Measurements from ENCODE around the gene TOMM40.
A peak's percentile ranks its signal among the peaks of the same experiment; 100 is the strongest.

The TOMM40 gene

DNA sequence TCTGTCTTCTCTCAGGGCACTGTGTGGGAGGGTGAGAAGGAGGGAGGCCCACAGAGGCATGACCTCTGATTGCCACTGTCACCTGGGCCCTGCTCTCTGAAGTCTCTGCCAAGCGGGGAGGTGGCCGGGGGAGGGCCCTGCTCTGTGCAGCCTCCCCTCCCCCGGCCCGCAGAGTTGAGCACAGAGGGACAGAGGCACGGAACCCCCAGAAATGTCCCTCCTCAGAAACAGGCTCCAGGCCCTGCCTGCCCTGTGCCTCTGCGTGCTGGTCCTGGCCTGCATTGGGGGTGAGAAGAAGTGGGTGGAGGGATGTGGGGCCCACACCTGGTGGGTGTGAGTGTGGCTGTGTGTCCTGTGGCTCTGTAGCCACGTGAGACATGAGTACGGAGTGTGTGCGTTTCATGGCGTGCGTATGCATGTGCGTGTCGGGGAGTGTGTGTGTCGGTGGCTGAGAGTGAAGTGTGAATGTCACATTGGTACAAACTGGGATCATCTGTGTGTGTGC, 51.1 kb downstream of the TOMM40 start, which contains the start of gene APOC4:
Gene APOC4, plus strand, starts transcription at position 171 of the 505 bp plus-strand sequence. Its CDS starts 41 bp downstream, at position 212.
- no peak within 1 kb of the TSS for H3K4me3 ChIP-seq (replicated peaks in 1 of 2; ENCODE audit: low read depth in 2 of 2, low read length in 2 of 2)
- no peak for DNase-seq (ENCODE audit: low read depth in 2 of 2)
- TF ChIP-seq, protein P1, sequence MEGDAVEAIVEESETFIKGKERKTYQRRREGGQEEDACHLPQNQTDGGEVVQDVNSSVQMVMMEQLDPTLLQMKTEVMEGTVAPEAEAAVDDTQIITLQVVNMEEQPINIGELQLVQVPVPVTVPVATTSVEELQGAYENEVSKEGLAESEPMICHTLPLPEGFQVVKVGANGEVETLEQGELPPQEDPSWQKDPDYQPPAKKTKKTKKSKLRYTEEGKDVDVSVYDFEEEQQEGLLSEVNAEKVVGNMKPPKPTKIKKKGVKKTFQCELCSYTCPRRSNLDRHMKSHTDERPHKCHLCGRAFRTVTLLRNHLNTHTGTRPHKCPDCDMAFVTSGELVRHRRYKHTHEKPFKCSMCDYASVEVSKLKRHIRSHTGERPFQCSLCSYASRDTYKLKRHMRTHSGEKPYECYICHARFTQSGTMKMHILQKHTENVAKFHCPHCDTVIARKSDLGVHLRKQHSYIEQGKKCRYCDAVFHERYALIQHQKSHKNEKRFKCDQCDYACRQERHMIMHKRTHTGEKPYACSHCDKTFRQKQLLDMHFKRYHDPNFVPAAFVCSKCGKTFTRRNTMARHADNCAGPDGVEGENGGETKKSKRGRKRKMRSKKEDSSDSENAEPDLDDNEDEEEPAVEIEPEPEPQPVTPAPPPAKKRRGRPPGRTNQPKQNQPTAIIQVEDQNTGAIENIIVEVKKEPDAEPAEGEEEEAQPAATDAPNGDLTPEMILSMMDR (IDR thresholded peaks at IDR 0.05; ENCODE audit: low read depth, low read length): no peak

DNA sequence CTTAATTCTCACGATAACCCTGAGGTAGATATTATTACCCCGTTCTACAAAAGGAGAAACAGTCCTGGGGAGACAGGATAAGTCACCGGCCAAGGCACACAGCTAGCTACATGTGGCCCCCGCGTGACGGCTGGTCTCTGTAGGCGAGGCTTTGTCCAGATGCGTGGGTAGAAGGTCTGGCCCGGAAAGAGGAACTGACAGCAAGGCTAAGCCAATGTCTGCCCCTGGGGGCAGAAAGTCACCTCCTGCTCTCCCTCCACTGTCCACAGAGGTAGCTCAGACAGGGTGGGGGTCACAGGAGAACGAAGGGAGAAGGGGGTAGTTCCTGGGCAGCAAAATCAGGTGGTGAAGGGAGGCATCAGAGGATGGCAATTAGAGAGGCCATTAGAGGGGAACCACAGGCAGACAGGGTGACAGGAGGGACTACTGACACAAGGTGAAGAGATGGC, 52.8 kb downstream of the TOMM40 start:
- TF ChIP-seq, protein P1 (IDR thresholded peaks at IDR 0.05; ENCODE audit: low read depth, low read length): no peak
- H3K4me3 ChIP-seq (replicated peaks in 1 of 2; ENCODE audit: low read depth in 2 of 2, low read length in 2 of 2): no peak overlapping the region
- peak in 1 of 2 donors; percentile 31 for DNase-seq (ENCODE audit: low read depth in 2 of 2)

DNA sequence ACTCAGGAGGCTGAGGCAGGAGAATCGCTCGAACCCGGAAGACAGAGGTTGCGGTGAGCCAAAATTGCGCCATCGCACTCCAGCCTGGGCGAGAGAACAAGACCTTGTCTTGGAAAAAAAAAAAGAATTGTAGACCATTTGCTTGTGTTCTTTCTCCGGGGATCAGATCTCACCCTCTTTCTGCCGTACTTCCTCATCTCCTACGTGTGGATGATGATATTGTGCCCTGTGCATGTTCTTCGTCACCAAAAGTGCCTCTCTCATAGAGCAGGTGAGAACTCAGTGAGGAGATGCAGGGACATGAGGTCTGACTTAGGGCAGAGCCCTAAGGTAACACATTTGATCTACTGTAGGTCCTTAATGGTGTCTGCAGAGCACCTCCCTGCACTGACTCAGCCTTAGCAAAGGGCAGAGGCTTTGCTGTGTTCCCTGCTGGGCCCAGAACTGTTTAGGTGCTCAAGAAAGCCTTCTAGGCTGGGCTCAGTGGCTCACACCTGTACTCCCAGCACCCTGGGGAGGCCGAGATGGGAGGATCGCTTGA, 56.1 kb downstream of the TOMM40 start:
- H3K4me3 ChIP-seq (replicated peaks in 1 of 2; ENCODE audit: low read depth in 2 of 2, low read length in 2 of 2): no peak overlapping the region
- DNase-seq (ENCODE audit: low read depth in 2 of 2): no peak
- TF ChIP-seq, protein P1 (IDR thresholded peaks at IDR 0.05; ENCODE audit: low read depth, low read length): no peak

DNA sequence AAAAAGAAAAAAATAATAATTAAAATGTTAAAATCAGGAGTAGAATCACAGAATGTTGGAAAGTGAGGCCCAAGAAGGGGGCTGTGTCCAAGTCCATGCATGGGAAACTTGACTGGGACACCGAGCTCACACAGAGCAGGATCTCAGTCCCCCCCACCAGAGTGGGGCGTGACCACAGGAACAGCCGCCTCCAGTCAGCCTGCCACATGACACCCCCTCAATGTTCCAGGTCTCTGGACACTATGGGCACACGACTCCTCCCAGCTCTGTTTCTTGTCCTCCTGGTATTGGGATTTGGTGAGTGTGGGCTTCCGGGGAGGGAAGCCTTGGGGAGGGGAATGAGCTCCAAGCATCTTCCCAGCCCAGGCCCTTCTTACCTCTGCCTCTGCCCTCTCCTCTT, 57.2 kb downstream of the TOMM40 start:
- DNase-seq (ENCODE audit: low read depth in 2 of 2): no peak
- TF ChIP-seq, protein P1 (IDR thresholded peaks at IDR 0.05; ENCODE audit: low read depth, low read length): no peak

DNA sequence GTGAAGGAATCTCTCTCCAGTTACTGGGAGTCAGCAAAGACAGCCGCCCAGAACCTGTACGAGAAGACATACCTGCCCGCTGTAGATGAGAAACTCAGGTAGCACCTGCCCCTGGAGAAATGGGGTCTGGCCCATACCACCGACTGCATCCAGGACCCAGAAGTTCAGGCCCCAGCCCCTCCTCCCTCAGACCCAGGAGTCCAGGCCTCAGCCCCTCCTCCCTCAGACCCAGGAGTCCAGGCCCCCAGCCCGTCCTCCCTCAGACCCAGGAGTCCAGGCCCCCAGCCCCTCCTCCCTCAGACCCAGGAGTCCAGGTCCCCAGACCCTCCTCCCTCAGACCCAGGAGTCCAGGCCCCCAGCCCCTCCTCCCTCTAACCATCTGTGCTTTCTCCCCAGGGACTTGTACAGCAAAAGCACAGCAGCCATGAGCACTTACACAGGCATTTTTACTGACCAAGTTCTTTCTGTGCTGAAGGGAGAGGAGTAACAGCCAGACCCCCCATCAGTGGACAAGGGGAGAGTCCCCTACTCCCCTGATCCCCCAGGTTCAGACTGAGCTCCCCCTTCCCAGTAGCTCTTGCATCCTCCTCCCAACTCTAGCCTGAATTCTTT, 57.8 kb downstream of the TOMM40 start:
- TF ChIP-seq, protein P1 (IDR thresholded peaks at IDR 0.05; ENCODE audit: low read depth, low read length): no peak
- H3K4me3 ChIP-seq (replicated peaks in 1 of 2; ENCODE audit: low read depth in 2 of 2, low read length in 2 of 2): no peak overlapping the region
- DNase-seq (ENCODE audit: low read depth in 2 of 2): peak in 1 of 2 donors; percentile 34

More for the DNA sequence above, 57.2 kb downstream of the TOMM40 start:
- H3K4me3 ChIP-seq (replicated peaks in 1 of 2; ENCODE audit: low read depth in 2 of 2, low read length in 2 of 2): no peak overlapping the region

DNA sequence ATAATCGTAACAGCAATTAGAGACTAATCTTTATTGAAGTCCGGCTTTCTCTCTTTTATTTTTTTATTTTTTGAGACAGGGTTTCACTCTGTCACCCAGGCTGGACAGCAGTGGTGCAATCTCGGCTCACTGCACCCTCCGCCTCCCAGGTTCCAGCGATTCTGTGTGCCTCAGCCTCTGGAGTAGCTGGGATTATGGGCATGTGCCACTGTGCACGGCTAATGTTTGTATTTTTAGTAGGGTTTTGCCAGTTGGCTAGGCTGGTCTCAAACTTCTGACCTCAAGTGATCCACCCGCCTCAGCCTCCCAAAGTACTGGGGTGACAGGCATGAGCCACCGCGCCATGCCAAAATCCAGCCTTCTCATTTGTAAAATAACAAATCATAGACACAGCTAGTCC, 58.5 kb downstream of the TOMM40 start:
- TF ChIP-seq, protein P1 (IDR thresholded peaks at IDR 0.05; ENCODE audit: low read depth, low read length): no peak
- DNase-seq (ENCODE audit: low read depth in 2 of 2): no peak
- H3K4me3 ChIP-seq (replicated peaks in 1 of 2; ENCODE audit: low read depth in 2 of 2, low read length in 2 of 2): no peak overlapping the region
